Spleen (tissue), 7 donors: Measurements from ENCODE around the gene CNN1.

Source experiments
- CTCF ChIP-seq, 11 experiments: fragments of 200-600 bp in 7 of 11; fragments of 450-650 bp in 4 of 11; sonication (generic) in 4 of 11; IDR thresholded peaks in 8 of 11; conservative IDR thresholded peaks in 3 of 11; 1 replicate in 7 of 11; 2 replicates in 4 of 11; pipeline versions ENCODE4 v1.4.0 to v1.8.0; 2016 to 2021; ENCODE audit warnings: antibody characterized with exemption in 11 of 11, inconsistent platforms in 4 of 11, mild to moderate bottlenecking in 1 of 11
- POLR2A ChIP-seq, 3 donors: fragments of 450-650 bp; IDR thresholded peaks; one replicate each; pipeline ENCODE4 v1.5.1; 2017; ENCODE audit warnings: antibody characterized with exemption in 3 of 3, mild to moderate bottlenecking in 1 of 3
- donor health status: DM: no; HTN: no; CAD: no; lungs with moderate emphysema.
- donor health status: DM: no; HTN: no; CAD: no.
- donor health status: DM: no; HTN: no; CAD: no.

GRCh38 chr19:11596156-11596555 is 57.5 kb downstream of the CNN1 start:
- TF ChIP-seq CTCF (IDR thresholded peaks at IDR 0.05 in 8 of 11, conservative IDR thresholded peaks at IDR 0.05 in 3 of 11), result no peak
- no peak for TF ChIP-seq POLR2A (IDR thresholded peaks at IDR 0.05)
